ENCODE measurements around the gene TNK2. TPM values are rescaled to one million over a fixed set of nuclear protein-coding genes. Genes with fewer than 3 reads are reported as not detected.
"Not testable (repeated sequence)": the region's sequence is repeated elsewhere in the genome, so short reads cannot be mapped to it uniquely, and the experiment has no call there.

TNK2 gene
- 2.2 and 3.8 TPM in 2 replicates for polyA plus RNA-seq (2011; rRNA removed)
- 8.2 and 11.2 TPM in 2 replicates for polyA plus RNA-seq (2012; cell fraction: cytosol; rRNA removed)
- polyA plus RNA-seq (2012; cell fraction: nucleus; rRNA removed), result 46.2 and 50.4 TPM in 2 replicates
- polyA plus RNA-seq (2017; fragmentation: RNase III; extraction: RNeasy Plus Mini Kit Qiagen cat#74134 plus additional on column Dnase treatment), result 11.3 to 12.7 TPM (median 12.5 TPM) in 3 replicates
- 3.3 and 8.4 TPM in 2 replicates for polyA minus RNA-seq (2011; rRNA and poly(A)+ RNA removed)

- no peaks in the 10 kb centered on the region for H3K9me3 ChIP-seq
- TF ChIP-seq PHF8 (IDR thresholded peaks at IDR 0.05; ENCODE audit: borderline replicate concordance, low read depth) (no peak), HOXA7 (CRISPR knock-in tag; IDR thresholded peaks at IDR 0.05) (no peak), HES2 (IDR thresholded peaks at IDR 0.05) (no peak), EP300 (IDR thresholded peaks at IDR 0.05) (no peak), MYC (IDR thresholded peaks at IDR 0.05; ENCODE audit: borderline replicate concordance, low read length) (no peak), ZC3H11A (IDR thresholded peaks at IDR 0.05) (no peak)
- WGBS (ENCODE audit: missing lambda C conversion rate), result 51% methylated on average over 15 of the region's 35 CpGs
- H3K4me1 ChIP-seq, result peaks cover 33% of the 10 kb centered on the region
- no peak for FAIRE-seq
- ChIA-PET CTCF (interaction anchor here (0.8 to 5.2 kb wide), 6 partner anchors 7 to 57 kb away, joined by 3 to 54 read pairs (median 3); no protein-coding TSS in a partner anchor), POLR2A (no interaction called here)
- peak within 1 kb of the TSS; percentile 92 for H3K4me2 ChIP-seq
- peak within 1 kb of the TSS; percentile 90 for H3K4me3 ChIP-seq
- H3K27ac ChIP-seq, result peak within 1 kb of the TSS; percentile 86 to 97
- ATAC-seq, result peak; percentile 32 to 67; a peak in 5 of 6 replicates
- peak; percentile 20 to 32 for DNase-seq (ENCODE audit: low read depth in 1 of 2, low spot score in 1 of 2)
These were observed at the start of gene TNK2 for GRCh38 chr3:195907934-195908693. TNK2 (minus strand) TSS chr3:195908551; CDS start chr3:195888588, 19,963 bp downstream.

- H3K4me3 ChIP-seq, result no peak overlapping the region
- no peak overlapping the region for H3K4me2 ChIP-seq
- FAIRE-seq, result no peak
- ATAC-seq, result no peak
- ChIA-PET POLR2A (no interaction called here), CTCF (no interaction called here)
- no peak overlapping the region for H3K27ac ChIP-seq
- H3K9me3 ChIP-seq, result no peaks in the 10 kb centered on the region
- DNase-seq (ENCODE audit: low read depth in 1 of 2, low spot score in 1 of 2), result no peak
- H3K4me1 ChIP-seq, result no peaks in the 10 kb centered on the region
- TF ChIP-seq EHF (CRISPR knock-in tag; IDR thresholded peaks at IDR 0.05) (no peak), HEYL (CRISPR knock-in tag; IDR thresholded peaks at IDR 0.05) (no peak), ELK1 (IDR thresholded peaks at IDR 0.05; ENCODE audit: low read depth, low read length) (no peak), BCL3 (IDR thresholded peaks at IDR 0.05) (no peak), CBX2 (IDR thresholded peaks at IDR 0.05; ENCODE audit: borderline replicate concordance, low read depth) (no peak), RCOR1 (IDR thresholded peaks at IDR 0.05; ENCODE audit: low read depth, low read length) (no peak), HDAC2 (IDR thresholded peaks at IDR 0.05) (no peak), ATOH8 (CRISPR knock-in tag; IDR thresholded peaks at IDR 0.05; ENCODE audit: low read depth) (no peak), MAX (IDR thresholded peaks at IDR 0.05) (no peak)
- 94% methylated on average over 6 of the region's 7 CpGs for WGBS (ENCODE audit: missing lambda C conversion rate)
These were observed 48.2 kb upstream of the TNK2 start for GRCh38 chr3:195956577-195956976.

GRCh38 chr3:195955416-195955841, 47.1 kb upstream of the TNK2 start:
- ATAC-seq; H3K4me3 ChIP-seq; H3K4me1 ChIP-seq; FAIRE-seq; DNase-seq (ENCODE audit: low read depth in 1 of 2, low spot score in 1 of 2); H3K9me3 ChIP-seq; H3K27ac ChIP-seq; CTCF ChIA-PET; POLR2A ChIA-PET: not testable (repeated sequence)
- WGBS (ENCODE audit: missing lambda C conversion rate), result 90% methylated on average over 17 of the region's 20 CpGs
- peak overlapping the region; percentile 52; the same call in 2 of the 3 replicates for H3K4me2 ChIP-seq

- ATAC-seq, result peak; percentile 60 to 80
- not testable (repeated sequence) for FAIRE-seq
These were observed 46.4 kb upstream of the TNK2 start for GRCh38 chr3:195954752-195955119.

More at GRCh38 chr3:195954752-195955119, 46.4 kb upstream of the TNK2 start:
- Histone ChIP-seq H3K4me2 (0 out of 3 replicates have a peak overlapping the region, but pooled peaks have one; percentile 52), H3K27ac (peak overlapping the region; percentile 68 to 85; a peak in 5 of 6 replicates), H3K4me3 (peak overlapping the region; percentile 50)
- WGBS (ENCODE audit: missing lambda C conversion rate), result 1% methylated on average over 11 of the region's 27 CpGs
- POLR2A ChIA-PET; DNase-seq (ENCODE audit: low read depth in 1 of 2, low spot score in 1 of 2); H3K9me3 ChIP-seq; H3K4me1 ChIP-seq: not testable (repeated sequence)
- CTCF ChIA-PET, result interaction anchor here (0.5 kb wide), 1 partner anchor 1794 kb away, joined by 3 read pairs; no protein-coding TSS in a partner anchor
